Activated CD4-positive, alpha-beta T cell treated with anti-CD3 and anti-CD28 coated beads, Interleukin-2, amount 10 ng/mL, durations not matched to agents 24 days and 14 days (primary cell): ENCODE measurements around the gene SIRT2. TPM values are rescaled to one million over a fixed set of nuclear protein-coding genes. Genes with fewer than 3 reads are reported as not detected.
"Not testable (repeated sequence)": the region's sequence is repeated elsewhere in the genome, so short reads cannot be mapped to it uniquely, and the experiment has no call there.

Experiments used
- DNase-seq: peaks from one replicate; pipeline ENCODE4 v3.0.0; 2022
- H3K27ac Mint-ChIP-seq: one replicate; pipeline ENCODE4 v1.8.0; 2022; ENCODE audit warnings: mild to moderate bottlenecking, mixed read lengths
- H3K27me3 Mint-ChIP-seq: one replicate; pipeline ENCODE4 v1.8.0; 2022; ENCODE audit warnings: mixed read lengths
- H3K36me3 Mint-ChIP-seq: one replicate; pipeline ENCODE4 v1.8.0; 2022; ENCODE audit warnings: low read depth, mild to moderate bottlenecking, mixed read lengths
- H3K4me1 Mint-ChIP-seq: one replicate; pipeline ENCODE4 v1.8.0; 2021; ENCODE audit warnings: mixed read lengths
- H3K4me3 Mint-ChIP-seq: one replicate; pipeline ENCODE4 v1.8.0; 2022; ENCODE audit warnings: mild to moderate bottlenecking, moderate library complexity, mixed read lengths
- H3K9me3 Mint-ChIP-seq: one replicate; pipeline ENCODE4 v1.8.0; 2021; ENCODE audit warnings: mixed read lengths
- intact Hi-C: fragments of 100-400 bp; cut with micrococcal nuclease; formaldehyde crosslinking; loops from one replicate; pipeline ENCODE4 v1.15.1; 2023
- total RNA-seq: library from RNA; stranded (reverse); gene quantifications from 2 replicates; pipeline ENCODE4 v1.2.3, GENCODE V29; 2022

SIRT2 gene
- total RNA-seq, 1 donor from 2014 or later = 30.1 TPM

GRCh38 chr19:38855751-38856150 is 43.7 kb downstream of the SIRT2 start:
- DNase-seq, H3K36me3 Mint-ChIP-seq, H3K4me3 Mint-ChIP-seq, H3K27me3 Mint-ChIP-seq, H3K9me3 Mint-ChIP-seq, H3K27ac Mint-ChIP-seq, intact Hi-C loops: not testable (repeated sequence)
- H3K4me1 Mint-ChIP-seq = peaks cover 32% of the 10 kb centered on the region

- intact Hi-C loops = not testable (repeated sequence)
Observed at GRCh38 chr19:38854961-38855360, 44.5 kb downstream of the SIRT2 start.

GRCh38 chr19:38853214-38853613 is 46.2 kb downstream of the SIRT2 start:
- no peaks in the 10 kb centered on the region for H3K9me3 Mint-ChIP-seq
- intact Hi-C loops = no loop called here
- DNase-seq = no peak
- peak overlapping the region; percentile 98 for H3K27ac Mint-ChIP-seq
- H3K36me3 Mint-ChIP-seq = peaks cover 14% of the 10 kb centered on the region
- H3K4me3 Mint-ChIP-seq = peak overlapping the region; percentile 95
- H3K4me1 Mint-ChIP-seq = peaks cover 39% of the 10 kb centered on the region
- no peaks in the 10 kb centered on the region for H3K27me3 Mint-ChIP-seq

More at GRCh38 chr19:38854961-38855360, 44.5 kb downstream of the SIRT2 start:
- H3K9me3 Mint-ChIP-seq, H3K27ac Mint-ChIP-seq, H3K36me3 Mint-ChIP-seq, H3K27me3 Mint-ChIP-seq, DNase-seq: not testable (repeated sequence)
- Mint-ChIP-seq H3K4me1 (peaks cover 31% of the 10 kb centered on the region), H3K4me3 (peak overlapping the region; percentile 30)

- H3K4me3 Mint-ChIP-seq = peak overlapping the region; percentile 95
- no peaks in the 10 kb centered on the region for H3K9me3 Mint-ChIP-seq
- peak overlapping the region; percentile 98 for H3K27ac Mint-ChIP-seq
- DNase-seq = peak; percentile 87
- H3K27me3 Mint-ChIP-seq = no peaks in the 10 kb centered on the region
- H3K4me1 Mint-ChIP-seq = peaks cover 41% of the 10 kb centered on the region
- H3K36me3 Mint-ChIP-seq = peaks cover 22% of the 10 kb centered on the region
- intact Hi-C loops = loop anchor here (1.0 kb wide), 1 partner anchor 17 kb away; no protein-coding TSS in a partner anchor
Observed at GRCh38 chr19:38852231-38853044, 47.0 kb downstream of the SIRT2 start.

- Mint-ChIP-seq H3K27me3 (no peaks in the 10 kb centered on the region), H3K27ac (peak overlapping the region; percentile 100), H3K4me1 (peaks cover 38% of the 10 kb centered on the region), H3K36me3 (peaks cover 28% of the 10 kb centered on the region), H3K4me3 (peak overlapping the region; percentile 98), H3K9me3 (no peaks in the 10 kb centered on the region)
- DNase-seq = peak; percentile 97
- intact Hi-C loops = loop anchor here (1.0 to 2.0 kb wide), 3 partner anchors 18 to 1119 kb away; partner anchors contain the start of genes EIF3K and PSMC4
Observed at GRCh38 chr19:38851622-38852230, 47.7 kb downstream of the SIRT2 start.

- H3K9me3 Mint-ChIP-seq = no peaks in the 10 kb centered on the region
- peak overlapping the region; percentile 100 for H3K27ac Mint-ChIP-seq
- peak; percentile 77 for DNase-seq
- H3K4me3 Mint-ChIP-seq = peak overlapping the region; percentile 98
- no peaks in the 10 kb centered on the region for H3K27me3 Mint-ChIP-seq
- peaks cover 32% of the 10 kb centered on the region for H3K36me3 Mint-ChIP-seq
- intact Hi-C loops = loop anchor here (1.0 to 2.0 kb wide), 5 partner anchors 20 to 1120 kb away; partner anchors contain the start of genes ECH1, EIF3K, MRPS12 and NFKBIB
- peaks cover 33% of the 10 kb centered on the region for H3K4me1 Mint-ChIP-seq
Observed at GRCh38 chr19:38850976-38851621, 48.3 kb downstream of the SIRT2 start.

GRCh38 chr19:38850436-38850975 is 48.9 kb downstream of the SIRT2 start:
- intact Hi-C loops = loop anchor here (1.0 to 2.0 kb wide), 5 partner anchors 19 to 1120 kb away; partner anchors contain the start of genes ECH1, EIF3K, MRPS12 and NFKBIB
- peak overlapping the region; percentile 98 for H3K4me3 Mint-ChIP-seq
- peak overlapping the region; percentile 100 for H3K27ac Mint-ChIP-seq
- no peak for DNase-seq
- H3K9me3 Mint-ChIP-seq = no peaks in the 10 kb centered on the region
- peaks cover 36% of the 10 kb centered on the region for H3K4me1 Mint-ChIP-seq
- no peaks in the 10 kb centered on the region for H3K27me3 Mint-ChIP-seq
- peaks cover 38% of the 10 kb centered on the region for H3K36me3 Mint-ChIP-seq

- peak; percentile 100 for DNase-seq
- H3K4me3 Mint-ChIP-seq = peak within 1 kb of the TSS; percentile 98
- H3K27ac Mint-ChIP-seq = peak within 1 kb of the TSS; percentile 100
- no peaks in the 10 kb centered on the region for H3K9me3 Mint-ChIP-seq
- peaks cover 39% of the 10 kb centered on the region for H3K4me1 Mint-ChIP-seq
- H3K36me3 Mint-ChIP-seq = peaks cover 42% of the 10 kb centered on the region
- intact Hi-C loops = loop anchor here (1.0 to 2.0 kb wide), 6 partner anchors 19 to 1121 kb away; partner anchors contain the start of genes ACTN4, ECH1, EIF3K and MRPS12
- H3K27me3 Mint-ChIP-seq = no peaks in the 10 kb centered on the region
Observed at GRCh38 chr19:38849860-38850435, 49.5 kb downstream of the SIRT2 start, which contains the start of gene HNRNPL. Gene HNRNPL (minus strand): TSS chr19:38849986. CDS start chr19:38849966, 20 bp downstream.

- intact Hi-C loops = loop anchor here (1.0 kb wide), 1 partner anchor 202 kb away; the partner anchor contains the start of gene ACTN4
- Mint-ChIP-seq H3K4me1 (peaks cover 42% of the 10 kb centered on the region), H3K27ac (peak overlapping the region; percentile 100), H3K9me3 (no peaks in the 10 kb centered on the region), H3K36me3 (peaks cover 47% of the 10 kb centered on the region), H3K27me3 (no peaks in the 10 kb centered on the region), H3K4me3 (peak overlapping the region; percentile 98)
- peak; percentile 99 for DNase-seq
Observed at GRCh38 chr19:38849147-38849859, 50.1 kb downstream of the SIRT2 start.

GRCh38 chr19:38848299-38849146 is 50.9 kb downstream of the SIRT2 start:
- H3K4me3 Mint-ChIP-seq = peak overlapping the region; percentile 98
- H3K36me3 Mint-ChIP-seq = peaks cover 55% of the 10 kb centered on the region
- peak; percentile 70 for DNase-seq
- H3K4me1 Mint-ChIP-seq = peaks cover 48% of the 10 kb centered on the region
- intact Hi-C loops = loop anchor here (1.0 kb wide), 1 partner anchor 201 kb away; the partner anchor contains the start of gene ACTN4
- H3K27me3 Mint-ChIP-seq = no peaks in the 10 kb centered on the region
- no peaks in the 10 kb centered on the region for H3K9me3 Mint-ChIP-seq
- H3K27ac Mint-ChIP-seq = peak overlapping the region; percentile 100

- intact Hi-C loops = no loop called here
- H3K27me3 Mint-ChIP-seq = no peaks in the 10 kb centered on the region
- H3K36me3 Mint-ChIP-seq = peaks cover 76% of the 10 kb centered on the region
- peaks cover 55% of the 10 kb centered on the region for H3K4me1 Mint-ChIP-seq
- DNase-seq = peak; percentile 57
- no peaks in the 10 kb centered on the region for H3K9me3 Mint-ChIP-seq
- H3K4me3 Mint-ChIP-seq = peak overlapping the region; percentile 47
- H3K27ac Mint-ChIP-seq = peak overlapping the region; percentile 60
Observed at GRCh38 chr19:38846097-38846496, 53.3 kb downstream of the SIRT2 start.
